Esophagus mucosa (tissue), 1 donor: ENCODE measurements around the gene UBE4A. TPM values are rescaled to one million over a fixed set of nuclear protein-coding genes. Genes with fewer than 3 reads are reported as not detected.
A peak's percentile ranks its signal among the peaks of the same experiment; 100 is the strongest.
"Not testable (repeated sequence)": the region's sequence is repeated elsewhere in the genome, so short reads cannot be mapped to it uniquely, and the experiment has no call there.

Source experiments
- ATAC-seq: fragments of 200-7000 bp; cut with Tn5 transposase; one replicate; pipeline ENCODE4 v1.9.1; 2020
- total RNA-seq: library from RNA; stranded (reverse); gene quantifications from one replicate; pipeline ENCODE4 v1.2.4, GENCODE V29; 2023
- donor health status: DM: yes; HTN: yes; CAD: no.

UBE4A gene
- total RNA-seq, 1 donor from 2014 or later, result 23.6 TPM

DNA sequence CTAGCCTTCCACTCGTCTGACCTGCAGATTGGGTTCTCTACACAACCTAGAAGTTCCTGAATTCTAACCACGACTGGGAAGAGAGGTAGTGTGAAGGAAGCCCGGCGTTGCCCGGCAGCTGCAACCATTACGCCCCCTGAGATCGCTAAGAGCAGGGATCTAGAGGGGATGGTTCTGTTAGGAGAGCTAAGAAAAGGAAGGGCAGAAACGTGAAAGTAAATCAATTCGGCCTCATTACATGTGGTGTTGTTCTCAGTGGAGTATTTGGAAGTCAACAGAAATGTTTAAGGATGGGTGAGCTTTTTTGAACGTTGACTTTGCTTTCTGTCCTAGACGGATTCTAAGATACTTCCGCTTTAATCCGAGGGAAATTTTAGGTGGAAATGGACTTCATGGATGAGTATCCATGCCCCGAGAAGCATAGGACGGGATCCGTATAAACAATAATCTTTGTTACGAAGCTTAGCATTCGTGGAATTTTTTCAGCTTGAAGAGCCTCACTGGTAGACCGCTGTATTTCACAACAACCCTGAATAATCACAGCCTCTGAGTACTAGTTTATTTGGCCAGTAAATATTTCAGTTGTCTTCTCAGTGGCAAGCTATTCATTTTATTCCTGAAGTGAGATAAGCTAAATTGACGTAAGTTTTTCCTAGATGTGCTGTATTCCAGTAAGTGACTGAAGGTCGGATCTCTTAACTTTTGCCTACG is 42.6 kb downstream of the UBE4A start:
- peak; percentile 27 for ATAC-seq

GRCh38 chr11:118402594-118402993 is 43.2 kb downstream of the UBE4A start:
- not testable (repeated sequence) for ATAC-seq

GRCh38 chr11:118406599-118407166 is 47.3 kb downstream of the UBE4A start:
- no peak for ATAC-seq

DNA sequence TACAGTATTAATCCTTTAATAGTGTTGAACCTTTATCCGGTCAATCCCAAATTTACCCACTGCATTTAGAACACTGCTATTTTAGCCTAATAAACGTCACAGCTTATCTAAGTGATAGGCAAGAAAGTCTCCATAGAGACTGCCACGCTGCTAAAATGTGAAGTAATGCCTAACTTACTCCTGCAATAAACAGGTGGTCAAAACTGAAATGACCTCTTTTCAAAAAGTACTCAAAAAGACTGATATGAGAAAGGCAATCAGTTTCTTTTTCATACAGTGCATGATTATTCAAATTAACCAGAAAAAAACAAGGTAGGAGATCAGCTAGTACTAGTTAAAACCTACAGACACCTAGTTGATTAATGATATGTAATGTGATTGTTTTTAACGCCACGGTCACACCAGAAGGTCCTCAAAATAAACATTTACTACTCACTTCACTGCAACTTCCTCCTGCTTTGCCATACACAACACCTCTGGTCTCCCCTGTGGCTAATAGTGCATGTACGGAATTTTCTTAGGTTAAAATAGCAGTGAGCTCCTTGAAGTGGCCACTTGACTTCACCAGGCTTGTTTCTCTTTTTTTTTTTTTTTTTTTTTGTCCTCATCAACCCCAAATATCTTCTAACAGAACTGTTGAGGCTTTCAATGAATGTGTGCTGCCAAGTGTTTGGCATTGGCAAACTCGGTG is 50.8 kb downstream of the UBE4A start:
- no peak for ATAC-seq

- ATAC-seq, result no peak
These were observed 52.1 kb downstream of the UBE4A start for GRCh38 chr11:118411530-118411929.

DNA sequence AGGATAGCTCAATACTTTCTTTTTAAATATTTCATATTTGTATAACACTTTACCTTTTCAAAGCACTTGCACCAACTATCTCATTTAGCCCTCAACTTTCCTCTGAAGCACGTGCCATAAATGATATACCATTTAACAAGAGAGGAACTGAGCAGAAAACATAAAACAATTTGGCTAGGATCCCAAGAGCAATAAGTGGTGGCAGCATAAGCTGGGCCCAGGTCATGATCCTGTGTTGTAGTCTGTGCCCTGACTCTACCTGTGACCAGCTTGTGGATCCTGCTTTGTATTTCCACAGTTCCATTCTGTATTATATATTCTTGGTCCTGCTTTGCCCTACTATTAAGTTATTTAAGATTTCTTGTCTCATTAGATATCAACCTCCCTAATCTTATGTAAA is 53.5 kb downstream of the UBE4A start:
- no peak for ATAC-seq

DNA sequence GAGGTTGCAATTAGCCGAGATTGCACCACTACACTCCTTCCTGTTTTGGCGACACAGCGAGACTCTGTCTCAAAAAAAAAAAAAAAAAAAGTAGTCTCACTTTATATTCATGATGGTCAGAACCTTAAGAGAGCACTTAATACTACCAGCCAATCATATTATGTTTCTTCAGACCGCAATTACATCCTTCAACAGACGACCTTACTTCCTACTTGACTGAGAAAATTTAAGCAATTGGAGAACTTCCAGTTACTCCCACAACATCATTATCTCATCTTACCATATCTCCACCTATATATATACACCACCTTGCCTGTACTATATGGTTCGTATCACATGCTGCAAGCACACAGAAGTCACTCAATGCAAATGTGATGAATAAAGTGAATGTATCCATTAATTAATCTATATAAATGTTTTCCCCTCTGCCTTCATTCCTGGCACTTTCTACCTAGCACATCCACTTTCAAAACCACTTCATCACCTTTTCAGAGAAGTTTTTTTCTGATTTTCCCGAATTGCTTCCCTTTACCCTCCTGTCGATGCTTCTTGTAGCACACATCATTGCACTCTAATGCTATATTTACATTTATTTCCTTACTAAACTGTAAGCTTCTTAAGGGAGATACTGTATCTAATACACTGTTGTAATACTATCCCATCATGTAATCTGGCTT is 55.8 kb downstream of the UBE4A start:
- ATAC-seq, result no peak

DNA sequence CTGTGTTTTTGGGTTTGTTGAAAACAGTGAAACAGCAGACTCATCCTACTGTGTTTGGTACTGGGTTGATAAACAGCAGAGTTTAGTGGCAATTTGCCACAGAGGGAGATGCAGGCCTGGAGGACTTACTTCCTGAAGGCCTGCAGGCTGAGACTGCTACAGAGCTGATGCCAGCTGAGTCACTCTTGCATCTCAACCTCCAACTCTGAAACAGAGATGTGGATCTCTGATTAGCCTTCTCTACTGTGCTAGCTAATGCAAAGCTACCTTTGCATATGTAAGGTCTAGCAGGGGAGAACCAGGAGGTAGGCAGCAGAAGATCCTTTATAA is 56.3 kb downstream of the UBE4A start:
- ATAC-seq, result peak; percentile 72

- not testable (repeated sequence) for ATAC-seq
These were observed 57.5 kb downstream of the UBE4A start for GRCh38 chr11:118416900-118417299.

- no peak for ATAC-seq
These were observed 58.4 kb downstream of the UBE4A start for GRCh38 chr11:118417801-118418200.

GRCh38 chr11:118418766-118419165 is 59.4 kb downstream of the UBE4A start:
- no peak for ATAC-seq

GRCh38 chr11:118427707-118428106 is 68.3 kb downstream of the UBE4A start:
- ATAC-seq, result no peak

- no peak for ATAC-seq
These were observed 71.6 kb downstream of the UBE4A start for GRCh38 chr11:118430956-118431355.

DNA sequence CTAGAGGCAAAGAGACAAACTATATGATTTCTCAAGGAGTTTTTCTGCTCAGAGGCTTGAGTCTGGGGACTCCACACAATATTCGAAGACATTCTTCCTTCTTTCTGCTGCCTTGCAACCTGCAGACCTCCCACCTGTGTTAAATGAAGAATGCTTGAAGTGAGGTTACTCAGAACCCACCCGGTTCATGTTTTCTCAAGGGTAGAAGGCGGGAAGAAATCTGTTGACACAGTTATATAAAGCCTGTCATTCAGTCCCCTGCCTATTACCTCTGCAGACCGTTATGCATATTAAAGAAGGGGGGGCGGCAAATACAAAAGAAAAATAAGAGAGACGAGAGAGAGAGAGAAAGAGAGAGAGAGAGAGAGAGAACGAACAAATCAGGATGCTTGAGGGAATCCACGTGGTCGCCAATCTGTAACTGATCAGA is 74.7 kb downstream of the UBE4A start:
- ATAC-seq, result no peak

DNA sequence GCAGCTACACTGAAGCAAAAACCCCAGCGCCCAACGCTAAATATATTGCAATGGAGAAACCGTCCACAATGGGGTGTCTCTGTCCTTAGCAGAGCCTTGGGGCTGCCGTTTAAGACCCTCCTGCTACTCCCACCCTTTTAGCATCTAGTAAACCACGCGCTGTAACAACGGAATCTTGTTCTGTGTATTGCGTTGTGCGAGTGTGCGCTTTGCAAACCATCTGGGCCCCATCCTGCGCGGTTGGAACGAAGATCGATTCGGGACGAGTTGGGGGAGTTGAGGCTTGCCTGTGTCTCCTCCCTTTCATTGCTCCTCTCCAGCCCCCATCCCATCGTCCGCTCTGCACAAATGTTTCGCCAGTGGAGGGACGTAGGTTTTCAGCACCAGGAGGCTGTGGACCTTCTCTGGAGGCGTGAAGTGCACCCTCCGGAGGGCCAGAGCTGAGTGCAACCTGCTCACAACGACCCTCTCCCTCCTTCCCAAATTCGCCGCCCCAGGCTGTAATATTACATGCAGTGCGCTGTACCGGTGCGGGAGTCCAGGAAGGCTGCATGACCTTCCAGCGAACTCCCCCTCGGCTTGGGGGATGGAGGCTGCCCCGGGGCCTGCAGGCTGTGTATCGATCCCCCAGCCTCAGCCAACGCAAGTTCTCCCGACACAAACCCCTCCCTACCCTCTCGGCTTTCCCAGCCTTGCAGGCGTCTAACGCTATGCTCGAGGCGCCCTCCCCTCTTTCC is 75.3 kb downstream of the UBE4A start:
- ATAC-seq, result no peak

DNA sequence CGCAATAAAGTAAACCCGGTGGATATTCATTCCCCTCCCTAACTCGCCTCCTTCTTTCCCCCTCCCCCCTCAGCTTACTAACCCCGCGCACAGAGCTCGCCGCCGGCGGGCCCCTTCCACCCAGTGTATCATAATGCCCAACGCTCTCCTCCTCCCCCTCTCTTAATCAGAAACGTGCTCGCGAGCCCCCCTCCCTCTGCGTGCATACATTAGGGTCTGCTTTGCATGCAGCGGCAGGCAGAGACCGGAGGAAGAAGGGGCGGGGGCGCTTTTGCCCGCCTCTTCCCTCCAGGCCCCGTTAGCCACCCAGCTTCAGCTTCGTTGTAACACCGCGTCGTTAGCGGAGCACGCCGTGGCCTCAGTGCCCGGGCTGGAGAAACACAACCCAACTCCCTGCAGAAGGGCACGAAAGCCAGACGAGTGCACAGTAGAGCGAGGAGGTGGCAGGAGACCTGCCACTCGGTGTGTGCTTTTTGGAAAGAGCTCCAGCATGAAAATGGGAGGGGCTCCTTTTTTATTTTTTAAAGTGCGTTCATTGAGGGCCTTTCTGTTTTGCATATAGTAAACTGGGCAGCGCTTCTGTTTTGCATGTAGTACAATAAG is 76.0 kb downstream of the UBE4A start:
- ATAC-seq, result peak; percentile 0

GRCh38 chr11:118435893-118436624 is 76.7 kb downstream of the UBE4A start, which contains the start of gene KMT2A:
Gene KMT2A (plus strand): TSS chr11:118436492. CDS start chr11:118436513, 21 bp downstream.
- ATAC-seq, result peak; percentile 99

GRCh38 chr11:118436639-118437207 is 77.3 kb downstream of the UBE4A start:
- ATAC-seq, result peak; percentile 0

- ATAC-seq, result no peak
These were observed 78.1 kb downstream of the UBE4A start for GRCh38 chr11:118437208-118438125.
